ENCODE data around the gene BRD3. TPM values are rescaled to one million over a fixed set of nuclear protein-coding genes. Genes with fewer than 3 reads are reported as not detected.
A peak's percentile ranks its signal among the peaks of the same experiment; 100 is the strongest.

Gene BRD3
- total and polyA plus RNA-seq, 12 donors: 8.4 to 73.1 (median 20.4) TPM

DNA sequence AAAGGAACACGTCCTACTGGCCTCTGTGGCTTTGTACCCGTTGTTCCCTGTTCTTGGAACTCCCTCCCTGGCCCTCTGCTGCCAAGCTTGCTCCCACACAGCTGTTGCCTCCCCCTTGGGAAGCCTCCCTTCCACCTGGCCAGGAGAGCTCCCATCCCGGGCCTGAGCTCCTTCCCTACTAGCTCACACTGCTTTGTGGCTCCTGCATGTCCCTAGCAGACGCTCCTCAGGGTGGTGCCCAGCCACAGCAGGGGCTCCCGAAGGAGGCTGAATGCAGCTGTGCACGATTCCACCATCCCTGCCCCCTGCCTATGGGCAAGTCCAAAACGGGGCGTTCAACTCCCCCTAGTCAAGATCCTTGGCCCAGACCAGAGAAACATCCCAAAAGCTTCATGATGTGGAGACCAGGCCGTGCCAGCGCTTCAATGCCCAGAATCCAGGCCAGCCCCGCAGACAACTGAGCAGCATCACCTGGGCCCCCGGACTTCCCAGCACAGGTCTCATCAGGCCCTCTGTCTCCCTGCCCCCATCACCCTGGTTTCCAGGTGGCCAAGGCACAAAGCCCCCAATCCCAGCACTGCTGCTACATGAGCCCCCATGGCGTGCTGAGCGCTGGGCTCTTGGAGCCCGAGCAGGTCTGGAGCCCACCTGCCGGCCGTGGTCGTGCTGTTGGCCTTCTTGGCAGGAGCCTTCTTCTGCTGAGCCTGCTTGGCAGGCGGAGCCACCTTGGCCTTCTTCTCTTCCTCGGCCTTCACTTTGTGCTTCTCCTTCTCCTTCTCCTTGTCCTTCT lies 28.2 kb downstream of the BRD3 start:
- H3K36me3 ChIP-seq (replicated peaks in 1 of 2): peaks cover 0 to 59% of the 10 kb centered on the region in 2 donors
- TF ChIP-seq, protein P1, sequence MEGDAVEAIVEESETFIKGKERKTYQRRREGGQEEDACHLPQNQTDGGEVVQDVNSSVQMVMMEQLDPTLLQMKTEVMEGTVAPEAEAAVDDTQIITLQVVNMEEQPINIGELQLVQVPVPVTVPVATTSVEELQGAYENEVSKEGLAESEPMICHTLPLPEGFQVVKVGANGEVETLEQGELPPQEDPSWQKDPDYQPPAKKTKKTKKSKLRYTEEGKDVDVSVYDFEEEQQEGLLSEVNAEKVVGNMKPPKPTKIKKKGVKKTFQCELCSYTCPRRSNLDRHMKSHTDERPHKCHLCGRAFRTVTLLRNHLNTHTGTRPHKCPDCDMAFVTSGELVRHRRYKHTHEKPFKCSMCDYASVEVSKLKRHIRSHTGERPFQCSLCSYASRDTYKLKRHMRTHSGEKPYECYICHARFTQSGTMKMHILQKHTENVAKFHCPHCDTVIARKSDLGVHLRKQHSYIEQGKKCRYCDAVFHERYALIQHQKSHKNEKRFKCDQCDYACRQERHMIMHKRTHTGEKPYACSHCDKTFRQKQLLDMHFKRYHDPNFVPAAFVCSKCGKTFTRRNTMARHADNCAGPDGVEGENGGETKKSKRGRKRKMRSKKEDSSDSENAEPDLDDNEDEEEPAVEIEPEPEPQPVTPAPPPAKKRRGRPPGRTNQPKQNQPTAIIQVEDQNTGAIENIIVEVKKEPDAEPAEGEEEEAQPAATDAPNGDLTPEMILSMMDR (IDR thresholded peaks at IDR 0.05): no peak
- TF ChIP-seq POLR2A (IDR thresholded peaks at IDR 0.05): no peak
- H3K27ac ChIP-seq: no peak overlapping the region
- H3K4me1 ChIP-seq (replicated peaks in 1 of 2): peaks cover 10 to 26% of the 10 kb centered on the region in 2 donors
- H3K9me3 ChIP-seq (replicated peaks in 1 of 3): no peaks in the 10 kb centered on the region
- DNase-seq: no peak
- no peaks in the 10 kb centered on the region for H3K27me3 ChIP-seq
- intact Hi-C loops (cut with DNase I): no loop called here
- H3K4me3 ChIP-seq: no peak overlapping the region
- 89 to 96% (median 90%) methylated on average over 16 to 20 of the region's 20 CpGs for WGBS, 4 donors

GRCh38 chr9:134037641-134038040 lies 30.2 kb downstream of the BRD3 start:
- Histone ChIP-seq H3K27ac (no peak overlapping the region), H3K36me3 (replicated peaks in 1 of 2) (peaks cover 0 to 69% of the 10 kb centered on the region in 2 donors), H3K4me3 (no peak overlapping the region), H3K27me3 (no peaks in the 10 kb centered on the region), H3K4me1 (replicated peaks in 1 of 2) (peaks cover 10 to 17% of the 10 kb centered on the region in 2 donors), H3K9me3 (replicated peaks in 1 of 3) (no peaks in the 10 kb centered on the region)
- no peak for DNase-seq
- 94 to 99% (median 98%) methylated on average over 2 of the region's 2 CpGs for WGBS, 4 donors
- no peak for TF ChIP-seq POLR2A (IDR thresholded peaks at IDR 0.05)
- TF ChIP-seq, protein P1 (IDR thresholded peaks at IDR 0.05): no peak
- intact Hi-C loops (cut with DNase I): no loop called here

DNA sequence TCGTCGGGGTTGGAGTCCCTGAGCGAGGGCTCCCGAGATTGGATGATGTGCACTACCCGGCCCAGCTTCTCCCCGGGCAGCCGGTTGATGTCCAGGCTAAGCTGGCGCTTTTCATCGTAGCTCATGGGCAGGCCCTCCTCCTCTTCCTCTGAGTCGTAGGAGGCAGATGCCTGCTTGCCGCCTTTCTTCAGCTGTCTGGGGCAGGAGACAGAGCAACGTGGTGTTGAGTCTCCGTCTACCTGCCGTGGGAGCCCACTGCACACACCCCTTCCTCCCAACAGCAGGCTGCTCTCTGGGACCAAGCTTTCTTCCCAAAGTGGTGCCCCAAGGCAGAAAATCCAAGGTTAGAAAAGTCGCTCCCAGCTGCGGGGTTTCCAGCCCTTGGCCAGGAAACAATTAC lies 31.7 kb downstream of the BRD3 start:
- DNase-seq: peak in 1 of 7 donors; percentile 9
- WGBS, 4 donors: 92 to 97% (median 94%) methylated on average over 13 to 16 of the region's 16 CpGs
- intact Hi-C loops (cut with DNase I): no loop called here
- H3K27ac ChIP-seq: no peak overlapping the region
- H3K9me3 ChIP-seq (replicated peaks in 1 of 3): no peaks in the 10 kb centered on the region
- no peaks in the 10 kb centered on the region for H3K27me3 ChIP-seq
- H3K36me3 ChIP-seq (replicated peaks in 1 of 2): peaks cover 0 to 73% of the 10 kb centered on the region in 2 donors
- H3K4me1 ChIP-seq (replicated peaks in 1 of 2): peaks cover 5 to 9% of the 10 kb centered on the region in 2 donors
- H3K4me3 ChIP-seq: no peak overlapping the region
- TF ChIP-seq POLR2A (IDR thresholded peaks at IDR 0.05): no peak
- TF ChIP-seq, protein P1 (IDR thresholded peaks at IDR 0.05): no peak

DNA sequence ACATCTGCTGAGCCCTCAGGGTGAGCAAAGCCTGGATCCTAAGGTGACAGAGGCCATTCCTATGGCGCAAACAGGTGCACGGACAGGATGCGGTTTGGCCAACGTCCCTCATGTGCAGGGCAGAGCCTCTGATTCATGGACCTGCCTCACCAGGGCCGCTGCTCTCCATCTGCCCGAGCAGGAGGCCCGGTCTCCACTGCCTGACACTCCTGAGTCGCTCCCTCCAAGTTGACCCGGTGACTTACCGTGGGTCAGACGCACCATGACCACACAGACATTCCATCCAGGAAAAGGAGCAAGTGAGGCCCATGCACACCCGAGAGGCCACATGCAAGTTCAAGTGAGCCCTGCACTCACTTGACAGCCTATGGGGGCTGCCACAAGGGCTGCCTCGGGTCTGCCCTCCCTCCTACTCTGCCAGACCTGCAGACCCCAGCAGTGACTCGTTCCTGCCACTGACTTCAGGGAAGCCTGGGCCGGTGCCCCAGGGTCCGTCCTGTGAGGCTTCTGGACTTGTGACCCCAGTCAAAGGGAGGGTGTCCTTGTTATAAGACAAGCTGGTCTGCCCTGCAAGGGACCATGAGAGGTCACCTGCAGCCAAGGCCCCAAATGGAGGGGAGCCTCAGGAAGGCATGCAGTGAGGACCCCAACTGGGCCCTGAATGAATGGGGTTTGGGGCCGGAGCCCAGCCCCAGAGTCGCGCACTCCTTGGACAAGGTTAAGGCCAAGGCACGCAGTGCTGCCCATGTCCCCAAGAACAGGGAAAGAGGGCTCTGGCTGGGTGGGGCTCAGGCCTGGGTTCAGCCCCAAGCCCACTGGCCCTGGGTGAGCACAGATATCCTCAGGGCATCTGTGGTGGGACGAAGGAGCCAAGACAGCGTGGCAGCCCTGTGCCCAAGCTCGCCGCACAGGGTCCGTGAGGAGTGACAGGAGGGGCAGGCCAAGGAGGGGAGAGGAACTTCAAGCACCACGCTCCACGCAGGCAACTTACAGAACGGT lies 32.5 kb downstream of the BRD3 start:
- no peaks in the 10 kb centered on the region for H3K27me3 ChIP-seq
- peak in 2 of 7 donors; percentile 6 to 13 for DNase-seq
- WGBS, 4 donors: 91 to 97% (median 94%) methylated on average over 13 to 28 of the region's 28 CpGs
- intact Hi-C loops (cut with DNase I): no loop called here
- TF ChIP-seq, protein P1 (IDR thresholded peaks at IDR 0.05): no peak
- no peak for TF ChIP-seq POLR2A (IDR thresholded peaks at IDR 0.05)
- peaks cover 0 to 81% of the 10 kb centered on the region in 2 donors for H3K36me3 ChIP-seq (replicated peaks in 1 of 2)
- peaks cover 0 to 4% of the 10 kb centered on the region in 2 donors for H3K4me1 ChIP-seq (replicated peaks in 1 of 2)
- H3K9me3 ChIP-seq (replicated peaks in 1 of 3): no peaks in the 10 kb centered on the region
- no peak overlapping the region for H3K4me3 ChIP-seq
- H3K27ac ChIP-seq: no peak overlapping the region

Data from adrenal gland (tissue), 12 donors.